ENCODE results near the gene PNMT. TPM values are rescaled to one million over a fixed set of nuclear protein-coding genes. Genes with fewer than 3 reads are reported as not detected.

The PNMT gene
- total RNA-seq, 4 donors from 2014 or later = 0.53 to 1.6 (median 1.1) TPM

- no peak overlapping the region for H3K4me3 ChIP-seq
- WGBS = 92% methylated on average over 3 of the region's 3 CpGs
- peaks cover 36% of the 10 kb centered on the region for H3K4me1 ChIP-seq
- H3K36me3 ChIP-seq = peaks cover 66% of the 10 kb centered on the region
- H3K27ac ChIP-seq = no peak overlapping the region
- H3K9me3 ChIP-seq = no peaks in the 10 kb centered on the region
- H3K27me3 ChIP-seq = no peaks in the 10 kb centered on the region
- no peak for TF ChIP-seq POLR2A (IDR thresholded peaks at IDR 0.05)
- no peak for TF ChIP-seq EP300 (IDR thresholded peaks at IDR 0.05)
- no peak for TF ChIP-seq POLR2AphosphoS5 (IDR thresholded peaks at IDR 0.05)
- no peak for TF ChIP-seq CTCF (IDR thresholded peaks at IDR 0.05)
- DNase-seq (ENCODE audit: low spot score in 2 of 2) = no peak
Measured at GRCh38 chr17:39658760-39659159, 9.5 kb upstream of the PNMT start.

- Histone ChIP-seq H3K27ac (no peak overlapping the region), H3K4me3 (no peak overlapping the region), H3K4me1 (peaks cover 37% of the 10 kb centered on the region), H3K9me3 (no peaks in the 10 kb centered on the region), H3K27me3 (no peaks in the 10 kb centered on the region), H3K36me3 (peaks cover 63% of the 10 kb centered on the region)
- 72% methylated on average over 15 of the region's 15 CpGs for WGBS
- no peak for DNase-seq (ENCODE audit: low spot score in 2 of 2)
- TF ChIP-seq EP300 (IDR thresholded peaks at IDR 0.05) = no peak
Measured at GRCh38 chr17:39659279-39660010, 8.8 kb upstream of the PNMT start.

- WGBS = 89% methylated on average over 5 of the region's 5 CpGs
- H3K27ac ChIP-seq = peak overlapping the region; percentile 3
- DNase-seq (ENCODE audit: low spot score in 2 of 2) = no peak
- no peak overlapping the region for H3K4me3 ChIP-seq
- no peaks in the 10 kb centered on the region for H3K27me3 ChIP-seq
- TF ChIP-seq CTCF (IDR thresholded peaks at IDR 0.05) (no peak), POLR2A (IDR thresholded peaks at IDR 0.05) (no peak), EP300 (IDR thresholded peaks at IDR 0.05) (no peak), POLR2AphosphoS5 (IDR thresholded peaks at IDR 0.05) (no peak)
- no peaks in the 10 kb centered on the region for H3K9me3 ChIP-seq
- peaks cover 61% of the 10 kb centered on the region for H3K36me3 ChIP-seq
- peaks cover 42% of the 10 kb centered on the region for H3K4me1 ChIP-seq
Measured at GRCh38 chr17:39660011-39660360, 8.3 kb upstream of the PNMT start.

- Histone ChIP-seq H3K4me3 (no peak overlapping the region), H3K9me3 (no peaks in the 10 kb centered on the region), H3K27ac (peak overlapping the region; percentile 3), H3K4me1 (peaks cover 48% of the 10 kb centered on the region), H3K27me3 (peaks cover 7% of the 10 kb centered on the region), H3K36me3 (peaks cover 61% of the 10 kb centered on the region)
- WGBS = 83% methylated on average over 19 of the region's 35 CpGs
- no peak for DNase-seq (ENCODE audit: low spot score in 2 of 2)
- TF ChIP-seq POLR2A (IDR thresholded peaks at IDR 0.05) (no peak), POLR2AphosphoS5 (IDR thresholded peaks at IDR 0.05) (no peak), CTCF (IDR thresholded peaks at IDR 0.05) (no peak), EP300 (IDR thresholded peaks at IDR 0.05) (no peak)
Measured at GRCh38 chr17:39660397-39661385, 7.6 kb upstream of the PNMT start.

- peaks cover 58% of the 10 kb centered on the region for H3K4me1 ChIP-seq
Measured at GRCh38 chr17:39661744-39662541, 6.3 kb upstream of the PNMT start.

More at GRCh38 chr17:39661744-39662541, 6.3 kb upstream of the PNMT start:
- Histone ChIP-seq H3K27me3 (peaks cover 19% of the 10 kb centered on the region), H3K9me3 (no peaks in the 10 kb centered on the region), H3K4me3 (no peak overlapping the region), H3K36me3 (peaks cover 49% of the 10 kb centered on the region), H3K27ac (peak overlapping the region; percentile 56)
- TF ChIP-seq CTCF (IDR thresholded peaks at IDR 0.05) (no peak), EP300 (IDR thresholded peaks at IDR 0.05) (no peak), POLR2A (IDR thresholded peaks at IDR 0.05) (no peak)
- 77% methylated on average over 8 of the region's 8 CpGs for WGBS
- DNase-seq (ENCODE audit: low spot score in 2 of 2) = no peak
